Heart left ventricle (tissue), 16 donors: ENCODE measurements around the gene VTI1A. TPM values are rescaled to one million over a fixed set of nuclear protein-coding genes. Genes with fewer than 3 reads are reported as not detected.

Experiments used
- ATAC-seq, 4 donors: fragments of 200-7000 bp; cut with Tn5 transposase; one replicate each; pipeline ENCODE4 v1.9.1; 2020 to 2022; ENCODE audit warnings: moderate library complexity in 4 of 4, mild to moderate bottlenecking in 3 of 4, moderate number of reproducible peaks in 1 of 4
- DNase-seq, 5 donors: peaks; one replicate each; pipeline ENCODE4 v3.0.0-alpha.2; 2020
- H3K27ac ChIP-seq, 12 donors: fragments of 200-600 bp; sonication (generic) in 4 of 12; one replicate each; pipeline versions ENCODE4 v1.5.0 to v1.8.0; 2016 to 2022; ENCODE audit warnings: mild to moderate bottlenecking in 2 of 12
- H3K27me3 ChIP-seq, 9 donors: fragments of 200-600 bp; sonication (generic) in 2 of 9; one replicate each; pipeline versions ENCODE4 v1.5.1 to v1.8.0; 2016 to 2022; ENCODE audit warnings: mild to moderate bottlenecking in 3 of 9
- H3K36me3 ChIP-seq, 9 donors: fragments of 200-600 bp; sonication (generic) in 2 of 9; one replicate each; pipeline versions ENCODE4 v1.5.0 to v1.8.0; 2018 to 2022; ENCODE audit warnings: mild to moderate bottlenecking in 2 of 9
- H3K4me1 ChIP-seq, 12 donors: fragments of 200-600 bp; sonication (generic) in 4 of 12; one replicate each; pipeline versions ENCODE4 v1.5.0 to v1.8.0; 2016 to 2022; ENCODE audit warnings: mild to moderate bottlenecking in 3 of 12
- H3K4me3 ChIP-seq, 12 donors: fragments of 200-600 bp; sonication (generic) in 4 of 12; one replicate each; pipeline versions ENCODE4 v1.5.0 to v1.8.0; 2017 to 2022; ENCODE audit warnings: mild to moderate bottlenecking in 9 of 12, moderate library complexity in 4 of 12
- H3K9me3 ChIP-seq, 12 donors: fragments of 200-600 bp; sonication (generic) in 4 of 12; one replicate each; pipeline versions ENCODE4 v1.5.0 to v1.8.0; 2016 to 2022; ENCODE audit warnings: mild to moderate bottlenecking in 1 of 12
- POLR2A ChIP-seq, 2 donors: fragments of 450-650 bp; IDR thresholded peaks; one replicate each; pipeline ENCODE4 v1.6.1; 2017; ENCODE audit warnings: antibody characterized with exemption in 2 of 2, mild to moderate bottlenecking in 2 of 2, moderate library complexity in 2 of 2
- WGBS, 4 donors: extraction: QIAGEN DNeasy Blood & Tissue Kit in 2 of 4; methylation state at CpG; one replicate each; pipeline versions ENCODE4 v1.1.5 to v1.1.7; 2013 to 2018; 5-methylcytosine and 5-hydroxymethylcytosine counted together
- intact Hi-C, 10 donors: fragments of 100-400 bp; cut with DNase I; formaldehyde crosslinking; loops; one replicate each; pipeline versions ENCODE4 v1.11.1 to v1.14.2; 2022
- polyA plus RNA-seq, 2 donors: library from polyadenylated mRNA; stranded (reverse); fragments of 200-250 nt; gene quantifications; one replicate each; pipeline ENCODE4 v1.2.3, GENCODE V29; 2013
- total RNA-seq, 9 donors: library from RNA; depleted of rRNA in 2 of 9; stranded (reverse); fragments of >200 nt in 2 of 9; fragmentation: NEBNext Ultra II Directional in 3 of 9; extraction: Animal tissue kit (Norgen Biotek cat#: 25700) in 3 of 9; gene quantifications; one replicate each; pipeline versions ENCODE4 v1.1.0 to v1.2.4, GENCODE V29; 2016 to 2023
- TF ChIP-seq, protein P1 (sequence below), 12 donors: fragments of 200-600 bp; sonication (generic) in 4 of 12; IDR thresholded peaks; one replicate each; pipeline versions ENCODE4 v1.5.0 to v1.8.0; 2018 to 2022; ENCODE audit warnings: antibody characterized with exemption in 12 of 12, mild to moderate bottlenecking in 5 of 12
- donor health status: ischemic (EF 13 %, LVEDD 7.1; RV severe dilation, severe dysfunction).
- donor health status: healthy with polysubstance abuse.
- donor health status: DM: no; HTN: yes; CAD: no.
- donor health status: DM: no; HTN: no; CAD: no.
- donor health status: ischemic (EF 25% LVEDD 6.9; RV normal size, moderate dysfunction).
- donor health status: ischemic (EF 25% LVEDD 5.7; RV mildly dilated, moderate dysfunction).
- donor health status: healthy.
- donor health status: DM: yes; HTN: yes; CAD: no.
- donor health status: ischemic (EF 35%, LVEDD 5.7; RV mildly dilated, moderate dysfunction).
- donor health status: nonischemic (EF 11% LVEDD 7.7; RV severe dilation, severe dysfunction).
- donor health status: DM: yes; HTN: yes; CAD: no.
- donor health status: PGD.
- donor health status: ischemic (EF 29% LVEDD 5.4; RV normal size, mild dysfunction).
- donor health status: nonischemic (EF 23%, LVEDD 6.1; RV moderate dilation, normal function).

VTI1A gene
- total and polyA plus RNA-seq, 11 donors, result 6.0 to 33.1 (median 23.2) TPM

DNA sequence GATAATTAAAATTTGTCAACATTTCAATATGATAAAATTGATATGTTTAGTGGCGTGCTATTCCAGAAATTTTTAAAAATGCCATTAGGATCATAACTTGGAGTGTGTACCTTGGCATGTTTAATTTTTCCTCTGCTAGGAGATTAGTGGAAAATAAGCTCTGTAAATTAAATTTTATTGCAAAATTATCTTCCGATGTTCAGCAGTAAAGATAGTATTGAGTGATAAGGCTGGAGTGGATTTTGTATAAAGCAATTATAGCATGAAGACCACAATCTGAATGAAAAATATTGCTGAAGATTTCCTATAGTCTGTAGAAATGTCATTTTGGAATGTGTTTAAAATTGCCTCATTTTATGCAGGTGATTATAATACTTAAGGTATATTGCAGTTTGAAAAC lies 110.2 kb downstream of the VTI1A start:
- intact Hi-C loops, result no loop called here
- TF ChIP-seq, protein P1, sequence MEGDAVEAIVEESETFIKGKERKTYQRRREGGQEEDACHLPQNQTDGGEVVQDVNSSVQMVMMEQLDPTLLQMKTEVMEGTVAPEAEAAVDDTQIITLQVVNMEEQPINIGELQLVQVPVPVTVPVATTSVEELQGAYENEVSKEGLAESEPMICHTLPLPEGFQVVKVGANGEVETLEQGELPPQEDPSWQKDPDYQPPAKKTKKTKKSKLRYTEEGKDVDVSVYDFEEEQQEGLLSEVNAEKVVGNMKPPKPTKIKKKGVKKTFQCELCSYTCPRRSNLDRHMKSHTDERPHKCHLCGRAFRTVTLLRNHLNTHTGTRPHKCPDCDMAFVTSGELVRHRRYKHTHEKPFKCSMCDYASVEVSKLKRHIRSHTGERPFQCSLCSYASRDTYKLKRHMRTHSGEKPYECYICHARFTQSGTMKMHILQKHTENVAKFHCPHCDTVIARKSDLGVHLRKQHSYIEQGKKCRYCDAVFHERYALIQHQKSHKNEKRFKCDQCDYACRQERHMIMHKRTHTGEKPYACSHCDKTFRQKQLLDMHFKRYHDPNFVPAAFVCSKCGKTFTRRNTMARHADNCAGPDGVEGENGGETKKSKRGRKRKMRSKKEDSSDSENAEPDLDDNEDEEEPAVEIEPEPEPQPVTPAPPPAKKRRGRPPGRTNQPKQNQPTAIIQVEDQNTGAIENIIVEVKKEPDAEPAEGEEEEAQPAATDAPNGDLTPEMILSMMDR (IDR thresholded peaks at IDR 0.05), result no peak
- no peak for TF ChIP-seq POLR2A (IDR thresholded peaks at IDR 0.05)
- Histone ChIP-seq H3K4me3 (no peak overlapping the region), H3K27me3 (no peaks in the 10 kb centered on the region), H3K27ac (no peak overlapping the region), H3K9me3 (no peaks in the 10 kb centered on the region), H3K36me3 (no peaks in the 10 kb centered on the region), H3K4me1 (no peaks in the 10 kb centered on the region)
- DNase-seq (no peak), ATAC-seq (no peak)
- 96 to 97% (median 97%) methylated on average over 2 of the region's 2 CpGs for WGBS, 4 donors

DNA sequence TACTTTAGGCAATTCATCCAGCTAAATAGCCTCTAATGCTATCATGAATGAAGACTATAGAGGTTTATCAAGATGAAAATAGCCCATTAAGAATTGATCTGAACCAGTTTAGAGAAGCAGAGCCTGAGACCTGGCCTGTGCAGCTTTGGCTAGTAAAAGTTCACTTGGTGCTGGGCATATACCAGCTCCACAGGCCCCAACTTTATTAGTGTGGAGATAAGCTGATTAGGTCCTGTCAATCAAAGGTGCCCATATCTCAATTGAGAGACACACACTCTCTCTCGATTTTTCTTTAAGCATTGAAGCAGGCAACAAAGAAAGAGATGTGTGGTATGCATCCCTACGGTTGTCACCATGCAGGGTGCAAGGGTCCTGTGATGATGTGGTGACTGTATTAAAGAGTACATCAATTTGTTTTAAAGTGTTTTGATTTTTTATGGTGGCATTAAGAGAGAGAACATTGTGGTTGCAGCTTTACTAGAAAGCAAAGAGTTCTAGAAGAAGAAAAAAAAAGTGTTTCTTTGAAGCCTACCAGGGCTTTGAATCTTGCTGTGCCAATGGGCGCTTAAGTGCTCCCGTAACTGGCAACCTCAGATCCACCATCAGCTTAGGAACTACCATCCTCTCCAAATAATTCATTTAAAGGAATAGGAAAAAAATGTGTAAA lies 111.6 kb downstream of the VTI1A start:
- Histone ChIP-seq H3K27ac (no peak overlapping the region), H3K36me3 (no peaks in the 10 kb centered on the region), H3K9me3 (no peaks in the 10 kb centered on the region), H3K27me3 (no peaks in the 10 kb centered on the region), H3K4me1 (no peaks in the 10 kb centered on the region), H3K4me3 (no peak overlapping the region)
- no peak for TF ChIP-seq POLR2A (IDR thresholded peaks at IDR 0.05)
- TF ChIP-seq, protein P1 (IDR thresholded peaks at IDR 0.05), result no peak
- ATAC-seq (no peak), DNase-seq (no peak)
- intact Hi-C loops, result no loop called here
- WGBS, 4 donors, result 79 to 88% (median 86%) methylated on average over 4 of the region's 4 CpGs

DNA sequence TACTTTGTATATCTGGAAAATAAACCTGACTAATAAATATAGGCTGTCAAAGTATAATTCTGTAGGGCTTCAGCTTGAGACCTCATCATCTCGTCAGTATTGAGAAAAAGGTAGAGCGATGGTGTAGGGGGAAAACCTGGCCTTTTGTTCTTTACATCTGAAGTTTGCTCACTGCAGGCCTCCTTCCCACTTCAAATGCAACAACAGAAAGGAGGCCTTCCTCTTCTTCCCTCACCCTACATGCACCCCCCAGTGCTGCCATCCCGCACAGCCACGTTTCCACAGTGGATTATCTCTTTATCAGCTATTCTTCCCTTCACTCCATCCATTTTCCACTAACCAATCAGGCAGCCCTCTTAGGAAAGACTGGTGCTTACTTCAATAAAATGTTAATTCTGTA lies 112.3 kb downstream of the VTI1A start:
- TF ChIP-seq, protein P1 (IDR thresholded peaks at IDR 0.05), result no peak
- TF ChIP-seq POLR2A (IDR thresholded peaks at IDR 0.05), result no peak
- H3K9me3 ChIP-seq, result no peaks in the 10 kb centered on the region
- 91 to 97% (median 93%) methylated on average over 4 of the region's 4 CpGs for WGBS, 4 donors
- DNase-seq (no peak), ATAC-seq (no peak)
- H3K27ac ChIP-seq, result no peak overlapping the region
- H3K4me3 ChIP-seq, result no peak overlapping the region
- no peaks in the 10 kb centered on the region for H3K36me3 ChIP-seq
- intact Hi-C loops, result no loop called here
- no peaks in the 10 kb centered on the region for H3K4me1 ChIP-seq
- H3K27me3 ChIP-seq, result no peaks in the 10 kb centered on the region

DNA sequence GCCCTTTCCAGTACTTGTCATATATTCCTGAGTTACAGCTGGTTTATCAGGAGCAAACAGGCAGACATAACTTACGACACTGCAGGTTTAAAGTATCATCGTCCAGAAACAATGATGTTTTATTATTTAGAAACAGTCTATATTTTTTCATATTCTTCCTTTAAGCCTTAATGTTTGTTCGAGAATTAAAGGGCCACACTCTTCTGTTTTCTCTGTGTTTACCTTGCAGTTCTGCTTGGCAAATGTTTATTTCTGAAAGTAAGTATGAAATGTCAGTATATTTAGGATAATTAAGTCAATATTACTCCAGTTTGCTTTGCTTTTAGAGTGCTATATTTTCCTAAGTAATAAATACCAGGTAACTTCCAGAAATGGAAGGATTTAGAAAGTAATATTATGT lies 115.1 kb downstream of the VTI1A start:
- WGBS, 4 donors, result 91 to 95% (median 93%) methylated on average over 3 of the region's 3 CpGs

More for the DNA sequence above, 115.1 kb downstream of the VTI1A start:
- Histone ChIP-seq H3K9me3 (no peaks in the 10 kb centered on the region), H3K4me1 (no peaks in the 10 kb centered on the region), H3K27me3 (no peaks in the 10 kb centered on the region), H3K36me3 (no peaks in the 10 kb centered on the region), H3K27ac (no peak overlapping the region), H3K4me3 (no peak overlapping the region)
- TF ChIP-seq, protein P1 (IDR thresholded peaks at IDR 0.05), result no peak
- ATAC-seq (no peak), DNase-seq (no peak)
- intact Hi-C loops, result loop anchor here (10.0 kb wide), 4 partner anchors 563 to 1003 kb away; no protein-coding TSS in a partner anchor
